Right lobe of liver (tissue), 4 donors: ENCODE data around the gene KRT26.

Experiments
- POLR2A ChIP-seq: fragments of 450-650 bp; IDR thresholded peaks from one replicate; pipeline ENCODE4 v1.6.1; 2017; ENCODE audit warnings: antibody characterized with exemption, mild to moderate bottlenecking
- TF ChIP-seq, protein P1 (sequence below), 4 donors: fragments of 200-600 bp in 3 of 4; fragments of 450-650 bp in 1 of 4; IDR thresholded peaks; one replicate each; pipeline versions ENCODE4 v1.5.1 to v1.8.0; 2016 to 2022; ENCODE audit warnings: antibody characterized with exemption in 4 of 4, mild to moderate bottlenecking in 2 of 4
- donor health status: DM: no; HTN: no; CAD: no.
- donor health status: DM: no; HTN: no; CAD: no.
- donor health status: DM: no; HTN: yes; CAD: no.

DNA sequence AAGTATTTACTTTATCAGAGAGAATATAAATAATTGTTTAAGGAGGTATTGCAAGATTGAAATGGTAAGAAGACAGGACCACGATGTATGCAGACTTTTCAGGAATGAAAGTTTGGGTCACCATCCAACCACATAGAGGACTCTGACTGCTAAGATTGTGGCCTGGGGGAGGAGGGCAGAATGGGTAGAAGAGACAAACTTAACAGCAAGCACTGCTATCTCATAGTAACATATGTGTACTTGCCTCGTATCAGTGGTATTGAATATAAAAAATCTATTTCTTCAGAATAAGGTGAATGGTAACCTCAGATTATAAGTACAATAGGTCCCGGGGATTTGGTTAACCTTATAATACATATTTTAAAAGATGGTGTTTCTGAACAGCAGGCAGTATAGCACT lies 44.6 kb upstream of the KRT26 start:
- no peak for TF ChIP-seq POLR2A
- TF ChIP-seq, protein P1, sequence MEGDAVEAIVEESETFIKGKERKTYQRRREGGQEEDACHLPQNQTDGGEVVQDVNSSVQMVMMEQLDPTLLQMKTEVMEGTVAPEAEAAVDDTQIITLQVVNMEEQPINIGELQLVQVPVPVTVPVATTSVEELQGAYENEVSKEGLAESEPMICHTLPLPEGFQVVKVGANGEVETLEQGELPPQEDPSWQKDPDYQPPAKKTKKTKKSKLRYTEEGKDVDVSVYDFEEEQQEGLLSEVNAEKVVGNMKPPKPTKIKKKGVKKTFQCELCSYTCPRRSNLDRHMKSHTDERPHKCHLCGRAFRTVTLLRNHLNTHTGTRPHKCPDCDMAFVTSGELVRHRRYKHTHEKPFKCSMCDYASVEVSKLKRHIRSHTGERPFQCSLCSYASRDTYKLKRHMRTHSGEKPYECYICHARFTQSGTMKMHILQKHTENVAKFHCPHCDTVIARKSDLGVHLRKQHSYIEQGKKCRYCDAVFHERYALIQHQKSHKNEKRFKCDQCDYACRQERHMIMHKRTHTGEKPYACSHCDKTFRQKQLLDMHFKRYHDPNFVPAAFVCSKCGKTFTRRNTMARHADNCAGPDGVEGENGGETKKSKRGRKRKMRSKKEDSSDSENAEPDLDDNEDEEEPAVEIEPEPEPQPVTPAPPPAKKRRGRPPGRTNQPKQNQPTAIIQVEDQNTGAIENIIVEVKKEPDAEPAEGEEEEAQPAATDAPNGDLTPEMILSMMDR (IDR thresholded peaks at IDR 0.05) = no peak
